HepG2 (cell line): Measurements from ENCODE around the gene GPR37L1. TPM values are rescaled to one million over a fixed set of nuclear protein-coding genes. Genes with fewer than 3 reads are reported as not detected.

ENCODE experiments used
- CERS6 ChIP-seq: sonication (generic); formaldehyde crosslinking; IDR thresholded peaks from 2 replicates; pipeline ENCODE4 v1.5.0; 2020; ENCODE audit warnings: missing genetic modification reagents
- CHD2 ChIP-seq: IDR thresholded peaks from 2 replicates; pipeline ENCODE4 v1.6.1; 2011; ENCODE audit warnings: low read depth, low read length, improper control_type of control experiment
- NCOA2 ChIP-seq: sonication (generic); formaldehyde crosslinking; IDR thresholded peaks from 2 replicates; pipeline ENCODE4 v1.8.0; 2022; ENCODE audit warnings: inconsistent platforms
- NFE2 ChIP-seq: sonication (generic); formaldehyde crosslinking; IDR thresholded peaks from 2 replicates; pipeline ENCODE4 v1.4.0; 2020; ENCODE audit warnings: missing genetic modification reagents
- NFKBIZ ChIP-seq: IDR thresholded peaks from 2 replicates; pipeline ENCODE4 v1.6.1; 2018; ENCODE audit warnings: missing genetic modification reagents, missing compliant biosample characterization
- SYNCRIP ChIP-seq: fragments of 200-400 bp; formaldehyde crosslinking; IDR thresholded peaks from 2 replicates; pipeline ENCODE4 v1.6.1; 2018; ENCODE audit warnings: mild to moderate bottlenecking, low read depth, low read length; ENCODE audit not compliant: insufficient read depth
- TCF7L2 ChIP-seq: IDR thresholded peaks from 2 replicates; pipeline ENCODE4 v1.6.1; 2011; ENCODE audit warnings: mild to moderate bottlenecking, low read depth, low read length, moderate library complexity
- WIZ ChIP-seq: sonication (generic); formaldehyde crosslinking; IDR thresholded peaks from 2 replicates; pipeline ENCODE4 v1.5.1; 2020; ENCODE audit warnings: mild to moderate bottlenecking, missing genetic modification reagents
- ZBTB10 ChIP-seq: sonication (generic); formaldehyde crosslinking; IDR thresholded peaks from 2 replicates; pipeline ENCODE4 v1.4.0; 2020; ENCODE audit warnings: missing genetic modification reagents, borderline replicate concordance
- ZBTB26 ChIP-seq: IDR thresholded peaks from 2 replicates; pipeline ENCODE4 v1.6.1; 2016; ENCODE audit warnings: missing compliant biosample characterization, missing genetic modification reagents, borderline replicate concordance
- ZNF274 ChIP-seq: sonication (generic); formaldehyde crosslinking; IDR thresholded peaks from 2 replicates; pipeline ENCODE4 v1.5.1; 2020; ENCODE audit warnings: mild to moderate bottlenecking, missing genetic modification reagents
- ZNF282 ChIP-seq: fragments of 450-650 bp; IDR thresholded peaks from 2 replicates; pipeline ENCODE4 v1.6.1; 2018; ENCODE audit not compliant: partially characterized antibody
- ZNF562 ChIP-seq: sonication (generic); formaldehyde crosslinking; IDR thresholded peaks from 2 replicates; pipeline ENCODE4 v1.8.0; 2022; ENCODE audit warnings: missing genetic modification reagents, borderline replicate concordance
- ZNF678 ChIP-seq: sonication (generic); formaldehyde crosslinking; IDR thresholded peaks from 2 replicates; pipeline ENCODE4 v1.4.0; 2020; ENCODE audit warnings: mild to moderate bottlenecking, missing genetic modification reagents
- polyA plus RNA-seq, 8 experiments: library from polyadenylated mRNA; depleted of rRNA in 3 of 8; stranded (reverse) in 7 of 8; unstranded in 1 of 8; fragments of >200 nt; fragmentation: Illumina TruSeq in 4 of 8; extraction: Trizol in 4 of 8; gene quantifications; 2 replicates each; pipeline versions ENCODE4 v1.2.1 to v1.2.3, GENCODE V29; 2011 to 2016; ENCODE audit warnings: low read depth in 4 of 8, missing spikeins in 1 of 8, mixed read lengths in 1 of 8; ENCODE audit not compliant: insufficient read depth in 1 of 8
- total RNA-seq, 5 experiments: library from RNA; depleted of rRNA; stranded (reverse); fragments of >200 nt; fragmentation: Illumina TruSeq; extraction: Trizol; gene quantifications; 2 replicates each; pipeline ENCODE4 v1.2.3, GENCODE V29; 2016; ENCODE audit warnings: low read depth in 1 of 5
- TF ChIP-seq, protein P1 (sequence below): sonication (generic); formaldehyde crosslinking; IDR thresholded peaks from 2 replicates; pipeline ENCODE4 v1.5.0; 2020; ENCODE audit warnings: missing genetic modification reagents
- TF ChIP-seq, protein P2 (sequence below): sonication (generic); formaldehyde crosslinking; IDR thresholded peaks from 2 replicates; pipeline ENCODE4 v1.9.0; 2021; ENCODE audit warnings: mild to moderate bottlenecking, missing genetic modification reagents

The GPR37L1 gene
- total and polyA plus RNA-seq, 2 of the 13 experiments (the other 11 are each of a cell fraction or from before 2014, with no cell fraction given) = 0.13 TPM; not detected in 1

DNA sequence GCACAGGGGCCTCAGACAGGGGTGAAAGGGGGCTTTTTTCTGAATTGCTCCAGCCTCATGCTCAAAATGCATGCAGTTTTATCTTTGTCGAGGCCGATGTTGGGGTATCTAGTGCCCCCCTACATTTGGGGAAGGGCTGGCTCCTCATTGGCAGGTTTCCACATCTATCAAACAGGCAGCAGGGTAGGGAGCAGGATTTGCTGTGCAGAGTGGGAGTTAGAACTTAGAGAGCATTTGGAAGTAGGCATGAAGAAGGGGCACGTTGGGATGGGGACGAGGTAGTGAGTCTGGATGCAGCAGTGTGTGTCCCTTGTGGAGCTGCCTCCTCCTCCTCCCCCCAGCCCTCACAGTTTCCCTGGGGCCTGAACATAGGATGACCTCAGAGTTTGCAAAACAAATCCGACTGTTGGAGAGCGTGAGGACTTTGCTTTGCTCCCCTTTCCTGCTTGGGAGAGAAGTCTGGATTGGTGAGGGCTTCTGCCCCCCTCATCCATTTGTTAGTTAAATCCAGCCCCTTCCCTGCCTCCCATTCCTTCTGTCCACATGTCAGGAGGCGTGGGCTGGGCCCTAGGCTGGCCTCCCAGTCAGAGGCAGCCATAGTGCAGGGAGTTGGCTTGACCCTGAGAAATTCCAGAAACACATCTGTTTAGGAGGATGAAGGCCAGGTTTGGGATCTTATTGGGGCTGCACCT lies 36.9 kb upstream of the GPR37L1 start (continued):
- TF ChIP-seq ZNF562 (CRISPR knock-in tag) = no peak
- no peak for TF ChIP-seq SYNCRIP
- TF ChIP-seq CERS6 = no peak
- TF ChIP-seq NFKBIZ = no peak
- TF ChIP-seq, protein P1, sequence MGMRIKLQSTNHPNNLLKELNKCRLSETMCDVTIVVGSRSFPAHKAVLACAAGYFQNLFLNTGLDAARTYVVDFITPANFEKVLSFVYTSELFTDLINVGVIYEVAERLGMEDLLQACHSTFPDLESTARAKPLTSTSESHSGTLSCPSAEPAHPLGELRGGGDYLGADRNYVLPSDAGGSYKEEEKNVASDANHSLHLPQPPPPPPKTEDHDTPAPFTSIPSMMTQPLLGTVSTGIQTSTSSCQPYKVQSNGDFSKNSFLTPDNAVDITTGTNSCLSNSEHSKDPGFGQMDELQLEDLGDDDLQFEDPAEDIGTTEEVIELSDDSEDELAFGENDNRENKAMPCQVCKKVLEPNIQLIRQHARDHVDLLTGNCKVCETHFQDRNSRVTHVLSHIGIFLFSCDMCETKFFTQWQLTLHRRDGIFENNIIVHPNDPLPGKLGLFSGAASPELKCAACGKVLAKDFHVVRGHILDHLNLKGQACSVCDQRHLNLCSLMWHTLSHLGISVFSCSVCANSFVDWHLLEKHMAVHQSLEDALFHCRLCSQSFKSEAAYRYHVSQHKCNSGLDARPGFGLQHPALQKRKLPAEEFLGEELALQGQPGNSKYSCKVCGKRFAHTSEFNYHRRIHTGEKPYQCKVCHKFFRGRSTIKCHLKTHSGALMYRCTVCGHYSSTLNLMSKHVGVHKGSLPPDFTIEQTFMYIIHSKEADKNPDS = peak; percentile 24; the same call in 1 of the 2 replicates
- TF ChIP-seq, protein P2, sequence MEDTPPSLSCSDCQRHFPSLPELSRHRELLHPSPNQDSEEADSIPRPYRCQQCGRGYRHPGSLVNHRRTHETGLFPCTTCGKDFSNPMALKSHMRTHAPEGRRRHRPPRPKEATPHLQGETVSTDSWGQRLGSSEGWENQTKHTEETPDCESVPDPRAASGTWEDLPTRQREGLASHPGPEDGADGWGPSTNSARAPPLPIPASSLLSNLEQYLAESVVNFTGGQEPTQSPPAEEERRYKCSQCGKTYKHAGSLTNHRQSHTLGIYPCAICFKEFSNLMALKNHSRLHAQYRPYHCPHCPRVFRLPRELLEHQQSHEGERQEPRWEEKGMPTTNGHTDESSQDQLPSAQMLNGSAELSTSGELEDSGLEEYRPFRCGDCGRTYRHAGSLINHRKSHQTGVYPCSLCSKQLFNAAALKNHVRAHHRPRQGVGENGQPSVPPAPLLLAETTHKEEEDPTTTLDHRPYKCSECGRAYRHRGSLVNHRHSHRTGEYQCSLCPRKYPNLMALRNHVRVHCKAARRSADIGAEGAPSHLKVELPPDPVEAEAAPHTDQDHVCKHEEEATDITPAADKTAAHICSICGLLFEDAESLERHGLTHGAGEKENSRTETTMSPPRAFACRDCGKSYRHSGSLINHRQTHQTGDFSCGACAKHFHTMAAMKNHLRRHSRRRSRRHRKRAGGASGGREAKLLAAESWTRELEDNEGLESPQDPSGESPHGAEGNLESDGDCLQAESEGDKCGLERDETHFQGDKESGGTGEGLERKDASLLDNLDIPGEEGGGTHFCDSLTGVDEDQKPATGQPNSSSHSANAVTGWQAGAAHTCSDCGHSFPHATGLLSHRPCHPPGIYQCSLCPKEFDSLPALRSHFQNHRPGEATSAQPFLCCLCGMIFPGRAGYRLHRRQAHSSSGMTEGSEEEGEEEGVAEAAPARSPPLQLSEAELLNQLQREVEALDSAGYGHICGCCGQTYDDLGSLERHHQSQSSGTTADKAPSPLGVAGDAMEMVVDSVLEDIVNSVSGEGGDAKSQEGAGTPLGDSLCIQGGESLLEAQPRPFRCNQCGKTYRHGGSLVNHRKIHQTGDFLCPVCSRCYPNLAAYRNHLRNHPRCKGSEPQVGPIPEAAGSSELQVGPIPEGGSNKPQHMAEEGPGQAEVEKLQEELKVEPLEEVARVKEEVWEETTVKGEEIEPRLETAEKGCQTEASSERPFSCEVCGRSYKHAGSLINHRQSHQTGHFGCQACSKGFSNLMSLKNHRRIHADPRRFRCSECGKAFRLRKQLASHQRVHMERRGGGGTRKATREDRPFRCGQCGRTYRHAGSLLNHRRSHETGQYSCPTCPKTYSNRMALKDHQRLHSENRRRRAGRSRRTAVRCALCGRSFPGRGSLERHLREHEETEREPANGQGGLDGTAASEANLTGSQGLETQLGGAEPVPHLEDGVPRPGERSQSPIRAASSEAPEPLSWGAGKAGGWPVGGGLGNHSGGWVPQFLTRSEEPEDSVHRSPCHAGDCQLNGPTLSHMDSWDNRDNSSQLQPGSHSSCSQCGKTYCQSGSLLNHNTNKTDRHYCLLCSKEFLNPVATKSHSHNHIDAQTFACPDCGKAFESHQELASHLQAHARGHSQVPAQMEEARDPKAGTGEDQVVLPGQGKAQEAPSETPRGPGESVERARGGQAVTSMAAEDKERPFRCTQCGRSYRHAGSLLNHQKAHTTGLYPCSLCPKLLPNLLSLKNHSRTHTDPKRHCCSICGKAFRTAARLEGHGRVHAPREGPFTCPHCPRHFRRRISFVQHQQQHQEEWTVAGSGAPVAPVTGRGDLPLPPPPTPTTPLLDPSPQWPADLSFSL (CRISPR knock-in tag) = no peak
- no peak for TF ChIP-seq TCF7L2
- TF ChIP-seq NFE2 = no peak
- peak; percentile 65 for TF ChIP-seq NCOA2 (CRISPR knock-in tag)
- no peak for TF ChIP-seq ZNF282
- TF ChIP-seq WIZ (CRISPR knock-in tag) = no peak
- no peak for TF ChIP-seq CHD2
- 0 out of 2 replicates have a peak, but pooled peaks have one; percentile 39 for TF ChIP-seq ZNF678 (CRISPR knock-in tag)
- peak; percentile 81; the same call in 1 of the 2 replicates for TF ChIP-seq ZBTB26 (CRISPR knock-in tag)
- peak; percentile 39; the same call in 1 of the 2 replicates for TF ChIP-seq ZBTB10
- no peak for TF ChIP-seq ZNF274 (CRISPR knock-in tag)
